ENCODE results near the gene NUDT1.

DNA sequence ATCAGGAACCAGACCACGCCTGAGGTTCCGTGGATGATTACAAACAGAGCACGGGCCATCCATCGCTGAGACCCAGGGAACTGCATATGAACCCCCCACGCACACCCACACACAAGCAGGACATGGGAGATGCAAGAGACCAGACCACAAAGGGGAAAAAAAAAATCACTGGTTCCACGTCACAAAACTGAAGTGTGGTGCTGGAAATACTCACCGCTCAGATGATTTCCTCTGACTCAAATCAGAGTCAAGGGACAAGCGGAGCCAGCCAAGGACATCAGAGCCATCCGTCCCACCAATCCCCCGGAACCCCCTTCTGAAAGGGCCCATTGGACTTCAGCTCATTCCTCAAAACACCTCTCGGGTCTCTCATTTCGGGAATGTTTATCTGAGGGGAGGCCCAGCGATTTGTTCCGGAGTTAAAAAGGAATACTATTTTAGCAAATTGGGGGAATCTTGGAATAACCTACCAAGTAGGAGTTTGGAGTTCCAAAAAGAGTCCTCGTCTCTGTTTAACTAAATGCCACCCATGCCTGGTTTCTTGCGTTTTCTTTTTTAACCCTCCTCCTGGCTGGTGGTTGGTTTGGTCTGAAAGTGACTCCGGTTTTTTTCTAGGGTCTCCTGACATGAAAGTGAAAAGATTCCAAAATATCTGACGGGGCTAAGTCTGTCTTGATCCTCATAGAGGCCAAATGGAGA lies 57.3 kb downstream of the NUDT1 start:
- TF ChIP-seq, protein P1, sequence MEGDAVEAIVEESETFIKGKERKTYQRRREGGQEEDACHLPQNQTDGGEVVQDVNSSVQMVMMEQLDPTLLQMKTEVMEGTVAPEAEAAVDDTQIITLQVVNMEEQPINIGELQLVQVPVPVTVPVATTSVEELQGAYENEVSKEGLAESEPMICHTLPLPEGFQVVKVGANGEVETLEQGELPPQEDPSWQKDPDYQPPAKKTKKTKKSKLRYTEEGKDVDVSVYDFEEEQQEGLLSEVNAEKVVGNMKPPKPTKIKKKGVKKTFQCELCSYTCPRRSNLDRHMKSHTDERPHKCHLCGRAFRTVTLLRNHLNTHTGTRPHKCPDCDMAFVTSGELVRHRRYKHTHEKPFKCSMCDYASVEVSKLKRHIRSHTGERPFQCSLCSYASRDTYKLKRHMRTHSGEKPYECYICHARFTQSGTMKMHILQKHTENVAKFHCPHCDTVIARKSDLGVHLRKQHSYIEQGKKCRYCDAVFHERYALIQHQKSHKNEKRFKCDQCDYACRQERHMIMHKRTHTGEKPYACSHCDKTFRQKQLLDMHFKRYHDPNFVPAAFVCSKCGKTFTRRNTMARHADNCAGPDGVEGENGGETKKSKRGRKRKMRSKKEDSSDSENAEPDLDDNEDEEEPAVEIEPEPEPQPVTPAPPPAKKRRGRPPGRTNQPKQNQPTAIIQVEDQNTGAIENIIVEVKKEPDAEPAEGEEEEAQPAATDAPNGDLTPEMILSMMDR (IDR thresholded peaks at IDR 0.05; ENCODE audit: low read depth, low read length, poor library complexity, severe bottlenecking) = no peak
- TF ChIP-seq EZH2phosphoT487 (IDR thresholded peaks at IDR 0.05; ENCODE audit: borderline replicate concordance, low read length) = no peak

Data from DOHH2 (cell line).